A549 (cell line): ENCODE results near the gene HELZ2.

Experiments used
- BCL3 ChIP-seq: fragments of >200 bp; sonication (Bioruptor Twin); formaldehyde crosslinking; IDR thresholded peaks from 3 replicates; pipeline ENCODE4 v1.6.1; 2016
- RCOR1 ChIP-seq: fragments of 150-350 bp; IDR thresholded peaks from 2 replicates; pipeline ENCODE4 v1.6.1; 2014; ENCODE audit warnings: antibody characterized with exemption, low read length, low read depth

- no peak for TF ChIP-seq BCL3
- TF ChIP-seq RCOR1, result no peak
Observed at GRCh38 chr20:63622732-63623131, 48.7 kb upstream of the HELZ2 start.
